ENCODE measurements around the gene TEDC2.

TEDC2 gene

DNA sequence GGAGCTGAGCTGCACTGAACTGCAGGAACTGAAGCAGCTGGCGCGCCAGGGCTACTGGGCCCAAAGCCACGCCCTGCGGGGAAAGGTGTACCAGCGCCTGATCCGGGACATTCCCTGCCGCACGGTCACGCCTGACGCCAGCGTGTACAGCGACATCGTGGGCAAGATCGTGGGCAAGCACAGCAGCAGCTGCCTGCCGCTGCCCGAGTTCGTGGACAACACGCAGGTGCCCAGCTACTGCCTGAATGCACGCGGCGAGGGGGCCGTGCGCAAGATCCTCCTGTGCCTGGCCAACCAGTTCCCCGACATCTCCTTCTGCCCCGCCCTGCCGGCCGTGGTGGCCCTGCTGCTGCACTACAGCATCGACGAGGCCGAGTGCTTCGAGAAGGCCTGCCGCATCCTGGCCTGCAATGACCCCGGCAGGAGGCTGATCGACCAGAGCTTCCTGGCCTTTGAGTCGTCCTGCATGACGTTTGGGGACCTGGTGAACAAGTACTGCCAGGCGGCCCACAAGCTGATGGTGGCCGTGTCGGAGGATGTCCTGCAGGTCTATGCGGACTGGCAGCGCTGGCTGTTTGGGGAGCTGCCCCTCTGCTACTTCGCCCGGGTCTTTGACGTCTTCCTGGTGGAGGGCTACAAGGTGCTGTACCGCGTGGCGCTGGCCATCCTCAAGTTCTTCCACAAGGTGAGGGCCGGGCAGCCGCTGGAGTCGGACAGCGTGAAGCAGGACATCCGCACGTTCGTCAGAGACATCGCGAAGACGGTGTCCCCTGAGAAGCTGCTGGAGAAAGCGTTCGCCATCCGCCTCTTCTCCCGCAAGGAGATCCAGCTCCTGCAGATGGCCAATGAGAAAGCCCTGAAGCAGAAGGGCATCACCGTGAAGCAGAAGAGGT, 36.6 kb downstream of the TEDC2 start:
- H3K4me3 ChIP-seq (ENCODE audit: low read depth, low read length): no peak overlapping the region
- H3K36me3 ChIP-seq (ENCODE audit: control insufficient read depth, insufficient read depth, low read length): peaks cover 27% of the 10 kb centered on the region
- H3K9me3 ChIP-seq (ENCODE audit: control insufficient read depth, insufficient read depth, low read length): no peaks in the 10 kb centered on the region
- H3K4me1 ChIP-seq (ENCODE audit: control insufficient read depth, insufficient read depth, low read length): peaks cover 3% of the 10 kb centered on the region
- H3K9ac ChIP-seq (ENCODE audit: low read depth, low read length): no peak overlapping the region
- no peaks in the 10 kb centered on the region for H3K27me3 ChIP-seq (ENCODE audit: control insufficient read depth, insufficient read depth, low read length)

DNA sequence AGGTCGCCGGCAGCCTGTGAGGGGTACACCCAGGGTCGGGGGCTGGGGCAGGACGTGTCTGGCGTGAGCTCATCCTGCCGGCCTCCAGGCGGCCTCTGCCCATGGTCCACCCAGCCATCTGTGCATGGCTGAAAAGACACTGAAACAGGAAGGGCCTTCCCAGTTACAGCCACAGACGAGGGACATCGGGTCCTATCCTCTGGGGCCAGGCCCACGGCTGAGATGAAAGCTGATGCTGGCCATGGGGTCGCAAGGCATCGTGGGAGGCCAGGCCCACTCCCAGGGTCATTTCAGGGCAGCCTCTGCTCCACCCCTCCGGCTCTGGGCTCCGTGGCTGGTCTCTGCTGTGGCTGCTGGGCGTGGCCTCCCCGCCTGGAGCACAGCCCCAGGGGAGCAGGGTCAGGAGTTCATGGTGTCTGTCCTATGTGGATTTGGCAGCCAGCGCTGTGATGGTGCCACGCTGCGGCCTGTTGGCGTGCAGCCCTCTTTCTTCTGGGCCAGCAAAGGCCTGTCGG, 37.3 kb downstream of the TEDC2 start:
- Histone ChIP-seq H3K9ac (ENCODE audit: low read depth, low read length) (no peak overlapping the region), H3K4me3 (ENCODE audit: low read depth, low read length) (no peak overlapping the region), H3K27me3 (ENCODE audit: control insufficient read depth, insufficient read depth, low read length) (no peaks in the 10 kb centered on the region), H3K36me3 (ENCODE audit: control insufficient read depth, insufficient read depth, low read length) (peaks cover 27% of the 10 kb centered on the region), H3K9me3 (ENCODE audit: control insufficient read depth, insufficient read depth, low read length) (no peaks in the 10 kb centered on the region), H3K4me1 (ENCODE audit: control insufficient read depth, insufficient read depth, low read length) (peaks cover 8% of the 10 kb centered on the region)

DNA sequence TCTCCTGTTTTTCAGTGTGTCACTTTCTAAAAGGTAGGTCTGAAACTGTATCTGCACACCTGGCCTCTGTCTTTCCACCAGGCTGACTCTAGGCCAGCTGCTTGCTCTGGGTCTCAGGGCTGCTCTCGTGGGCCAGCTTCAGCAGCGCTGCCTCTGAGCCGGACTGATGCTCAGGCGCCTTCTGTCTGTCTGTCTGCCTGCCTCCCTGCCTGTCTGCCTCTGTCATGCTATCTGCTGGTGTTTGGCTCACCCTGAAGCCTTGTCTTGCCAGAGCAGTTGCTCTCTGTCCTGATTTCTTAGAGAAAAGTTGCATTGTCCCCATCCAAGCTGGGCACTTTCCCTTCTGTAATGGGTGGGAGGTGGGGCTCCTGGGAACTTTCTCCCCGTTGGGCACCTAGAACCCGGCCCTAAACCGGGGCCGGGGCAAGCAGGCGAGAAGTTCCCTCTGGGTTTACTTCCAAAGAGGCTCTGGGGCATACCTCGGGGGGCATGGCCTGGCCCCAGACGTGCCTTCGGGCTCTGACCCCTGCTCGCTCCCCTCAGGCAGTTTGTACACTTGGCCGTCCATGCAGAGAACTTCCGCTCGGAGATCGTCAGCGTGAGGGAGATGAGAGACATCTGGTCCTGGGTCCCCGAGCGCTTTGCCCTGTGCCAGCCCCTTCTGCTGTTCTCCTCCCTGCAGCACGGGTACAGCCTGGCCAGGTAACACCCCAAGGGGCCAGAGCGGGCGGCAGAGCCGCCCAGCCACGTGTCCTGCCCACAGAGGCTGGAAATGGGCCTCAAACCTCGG, 38.0 kb downstream of the TEDC2 start:
- H3K36me3 ChIP-seq (ENCODE audit: control insufficient read depth, insufficient read depth, low read length): peaks cover 27% of the 10 kb centered on the region
- H3K9me3 ChIP-seq (ENCODE audit: control insufficient read depth, insufficient read depth, low read length): no peaks in the 10 kb centered on the region
- H3K4me3 ChIP-seq (ENCODE audit: low read depth, low read length): no peak overlapping the region
- H3K9ac ChIP-seq (ENCODE audit: low read depth, low read length): no peak overlapping the region
- H3K27me3 ChIP-seq (ENCODE audit: control insufficient read depth, insufficient read depth, low read length): no peaks in the 10 kb centered on the region
- H3K4me1 ChIP-seq (ENCODE audit: control insufficient read depth, insufficient read depth, low read length): peaks cover 8% of the 10 kb centered on the region

DNA sequence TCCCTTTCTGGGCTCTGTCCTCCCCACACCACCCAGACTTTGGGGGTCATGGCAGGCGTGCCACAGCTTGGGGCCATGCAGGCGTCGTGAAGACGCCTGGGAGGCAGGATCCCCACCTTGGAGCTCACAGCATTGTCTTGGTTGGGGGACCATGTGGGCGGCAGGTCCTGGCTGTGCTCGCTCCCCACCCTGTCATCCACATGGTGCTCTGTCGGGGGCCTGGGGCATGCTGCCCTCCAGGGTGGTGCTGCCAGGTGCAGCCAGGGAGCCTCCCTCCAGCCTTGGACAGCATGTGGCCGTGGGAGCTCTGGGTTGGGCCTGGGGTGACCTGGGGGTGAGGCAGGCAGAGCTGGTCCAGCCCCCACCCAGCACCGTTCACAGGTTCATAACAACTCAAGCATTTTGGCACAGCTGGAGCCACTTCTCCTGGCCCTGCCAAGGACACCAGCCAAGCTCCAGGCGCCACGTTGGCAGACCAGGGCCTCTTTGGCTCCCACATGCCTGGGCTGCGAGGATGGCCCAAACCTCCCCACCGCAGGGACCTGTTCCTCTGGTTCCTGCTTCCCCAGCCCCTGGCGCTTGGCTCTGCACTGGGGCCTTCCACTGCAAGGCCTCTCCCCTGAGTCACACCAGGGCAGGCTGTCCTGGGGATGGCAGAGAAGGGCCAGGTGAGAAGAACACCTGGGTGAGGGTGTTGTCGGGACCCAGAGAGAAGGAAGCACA, 38.8 kb downstream of the TEDC2 start:
- Histone ChIP-seq H3K4me1 (ENCODE audit: control insufficient read depth, insufficient read depth, low read length) (peaks cover 8% of the 10 kb centered on the region), H3K4me3 (ENCODE audit: low read depth, low read length) (no peak overlapping the region), H3K9me3 (ENCODE audit: control insufficient read depth, insufficient read depth, low read length) (no peaks in the 10 kb centered on the region), H3K27me3 (ENCODE audit: control insufficient read depth, insufficient read depth, low read length) (no peaks in the 10 kb centered on the region), H3K9ac (ENCODE audit: low read depth, low read length) (no peak overlapping the region), H3K36me3 (ENCODE audit: control insufficient read depth, insufficient read depth, low read length) (peaks cover 27% of the 10 kb centered on the region)

DNA sequence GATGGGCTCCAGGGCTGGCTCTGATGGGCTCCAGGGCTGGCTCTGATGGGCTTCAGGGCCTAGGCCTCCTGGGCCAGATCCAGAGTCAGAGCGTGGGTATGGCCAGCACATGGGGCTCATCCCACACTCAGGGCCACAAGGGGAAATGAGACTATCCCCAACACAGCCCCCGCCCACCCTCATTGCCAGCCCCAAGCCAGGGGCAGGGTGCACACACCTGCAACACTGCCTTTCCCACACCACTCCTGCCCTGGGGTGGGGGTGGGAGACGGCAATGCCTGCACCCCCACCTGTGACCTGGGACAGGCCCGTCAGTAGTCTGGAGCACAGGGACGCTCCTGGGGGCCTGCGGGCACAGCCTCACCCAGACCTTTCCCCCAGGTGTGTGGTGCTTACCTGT, 39.5 kb downstream of the TEDC2 start:
- Histone ChIP-seq H3K9me3 (ENCODE audit: control insufficient read depth, insufficient read depth, low read length) (no peaks in the 10 kb centered on the region), H3K27me3 (ENCODE audit: control insufficient read depth, insufficient read depth, low read length) (no peaks in the 10 kb centered on the region), H3K4me3 (ENCODE audit: low read depth, low read length) (no peak overlapping the region), H3K4me1 (ENCODE audit: control insufficient read depth, insufficient read depth, low read length) (peaks cover 8% of the 10 kb centered on the region), H3K36me3 (ENCODE audit: control insufficient read depth, insufficient read depth, low read length) (peaks cover 27% of the 10 kb centered on the region), H3K9ac (ENCODE audit: low read depth, low read length) (no peak overlapping the region)

DNA sequence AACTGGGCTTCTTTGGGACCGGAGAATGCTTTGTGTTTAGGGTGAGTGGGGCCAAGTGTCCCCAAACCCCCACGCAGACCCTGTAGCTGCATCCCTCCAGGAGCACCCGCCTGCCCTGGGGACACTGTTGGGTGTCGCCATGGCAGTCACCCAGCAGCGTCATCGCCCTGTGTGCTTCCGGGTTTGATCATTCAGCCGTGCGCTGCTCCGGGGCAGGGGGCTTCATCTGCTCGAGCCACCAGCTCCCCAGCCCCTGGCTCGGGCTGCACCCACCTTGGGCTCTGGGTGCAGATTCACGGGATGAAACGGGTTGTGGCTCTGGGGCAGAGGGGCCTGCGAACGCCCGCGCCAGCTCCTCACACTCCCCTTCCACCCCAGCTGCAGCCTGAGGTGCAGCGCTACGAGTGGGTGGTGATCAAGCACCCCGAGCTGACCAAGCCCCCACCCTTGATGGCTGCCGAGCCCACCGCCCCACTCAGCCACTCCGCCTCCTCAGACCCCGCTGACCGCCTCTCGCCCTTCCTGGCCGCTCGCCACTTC, 40.1 kb downstream of the TEDC2 start:
- H3K36me3 ChIP-seq (ENCODE audit: control insufficient read depth, insufficient read depth, low read length): peaks cover 27% of the 10 kb centered on the region
- no peaks in the 10 kb centered on the region for H3K9me3 ChIP-seq (ENCODE audit: control insufficient read depth, insufficient read depth, low read length)
- no peaks in the 10 kb centered on the region for H3K27me3 ChIP-seq (ENCODE audit: control insufficient read depth, insufficient read depth, low read length)
- H3K9ac ChIP-seq (ENCODE audit: low read depth, low read length): no peak overlapping the region
- no peak overlapping the region for H3K4me3 ChIP-seq (ENCODE audit: low read depth, low read length)
- peaks cover 8% of the 10 kb centered on the region for H3K4me1 ChIP-seq (ENCODE audit: control insufficient read depth, insufficient read depth, low read length)

GRCh38 chr16:2500430-2500917, 40.6 kb downstream of the TEDC2 start:
- H3K4me1 ChIP-seq (ENCODE audit: control insufficient read depth, insufficient read depth, low read length): peaks cover 8% of the 10 kb centered on the region
- no peak overlapping the region for H3K9ac ChIP-seq (ENCODE audit: low read depth, low read length)
- no peaks in the 10 kb centered on the region for H3K27me3 ChIP-seq (ENCODE audit: control insufficient read depth, insufficient read depth, low read length)
- H3K9me3 ChIP-seq (ENCODE audit: control insufficient read depth, insufficient read depth, low read length): no peaks in the 10 kb centered on the region
- peaks cover 27% of the 10 kb centered on the region for H3K36me3 ChIP-seq (ENCODE audit: control insufficient read depth, insufficient read depth, low read length)
- H3K4me3 ChIP-seq (ENCODE audit: low read depth, low read length): peak overlapping the region; percentile 49

DNA sequence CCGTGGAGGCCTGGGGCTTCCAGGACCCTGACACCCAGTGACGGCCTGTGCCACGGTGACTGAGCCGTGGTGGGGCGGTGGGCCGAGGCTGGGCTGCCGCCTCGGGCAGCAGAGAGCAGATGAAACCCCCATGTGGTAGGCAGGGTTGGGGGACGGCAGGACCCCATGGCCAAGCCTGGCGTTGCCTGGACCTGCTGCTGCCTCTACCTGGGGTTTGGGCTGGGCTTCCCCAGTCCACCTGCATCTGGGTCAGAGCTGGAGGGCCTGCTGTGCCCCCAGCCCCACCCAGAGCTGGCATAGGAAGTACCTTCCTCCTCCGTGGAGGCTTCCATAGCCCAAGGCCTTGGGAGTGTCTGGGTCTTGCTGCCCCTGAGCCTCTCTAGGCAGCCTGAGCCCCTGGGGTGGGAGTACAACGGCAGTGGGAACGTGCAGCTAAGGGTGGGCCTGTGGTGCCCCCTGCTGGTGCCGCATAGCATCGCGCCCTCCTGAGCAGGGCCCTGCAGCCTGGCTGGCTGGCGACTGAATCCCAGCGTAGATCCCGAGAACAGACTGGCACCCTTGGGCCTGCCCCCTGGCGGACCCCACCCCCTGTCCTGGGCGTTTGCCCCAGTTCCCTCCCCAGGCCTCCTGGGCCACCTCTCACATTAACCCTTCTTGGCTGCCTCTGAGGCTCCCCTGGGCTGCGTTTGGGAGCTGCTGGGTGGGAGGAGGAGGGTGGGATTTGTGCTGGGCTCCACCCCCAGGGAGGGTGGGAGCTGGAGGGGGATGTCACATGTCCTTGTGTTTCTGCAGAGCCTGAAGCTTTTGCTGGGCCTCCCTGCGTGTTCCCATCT, 41.2 kb downstream of the TEDC2 start:
- Histone ChIP-seq H3K9me3 (ENCODE audit: control insufficient read depth, insufficient read depth, low read length) (no peaks in the 10 kb centered on the region), H3K36me3 (ENCODE audit: control insufficient read depth, insufficient read depth, low read length) (peaks cover 25% of the 10 kb centered on the region), H3K4me3 (ENCODE audit: low read depth, low read length) (peak overlapping the region; percentile 49), H3K4me1 (ENCODE audit: control insufficient read depth, insufficient read depth, low read length) (peaks cover 8% of the 10 kb centered on the region), H3K27me3 (ENCODE audit: control insufficient read depth, insufficient read depth, low read length) (no peaks in the 10 kb centered on the region), H3K9ac (ENCODE audit: low read depth, low read length) (peak overlapping the region; percentile 79)

- peaks cover 8% of the 10 kb centered on the region for H3K4me1 ChIP-seq (ENCODE audit: control insufficient read depth, insufficient read depth, low read length)
- H3K9me3 ChIP-seq (ENCODE audit: control insufficient read depth, insufficient read depth, low read length): no peaks in the 10 kb centered on the region
- H3K9ac ChIP-seq (ENCODE audit: low read depth, low read length): peak overlapping the region; percentile 54
- peak overlapping the region; percentile 22 for H3K4me3 ChIP-seq (ENCODE audit: low read depth, low read length)
- no peaks in the 10 kb centered on the region for H3K27me3 ChIP-seq (ENCODE audit: control insufficient read depth, insufficient read depth, low read length)
- H3K36me3 ChIP-seq (ENCODE audit: control insufficient read depth, insufficient read depth, low read length): peaks cover 15% of the 10 kb centered on the region
These were observed 42.3 kb downstream of the TEDC2 start for GRCh38 chr16:2501946-2502895.

DNA sequence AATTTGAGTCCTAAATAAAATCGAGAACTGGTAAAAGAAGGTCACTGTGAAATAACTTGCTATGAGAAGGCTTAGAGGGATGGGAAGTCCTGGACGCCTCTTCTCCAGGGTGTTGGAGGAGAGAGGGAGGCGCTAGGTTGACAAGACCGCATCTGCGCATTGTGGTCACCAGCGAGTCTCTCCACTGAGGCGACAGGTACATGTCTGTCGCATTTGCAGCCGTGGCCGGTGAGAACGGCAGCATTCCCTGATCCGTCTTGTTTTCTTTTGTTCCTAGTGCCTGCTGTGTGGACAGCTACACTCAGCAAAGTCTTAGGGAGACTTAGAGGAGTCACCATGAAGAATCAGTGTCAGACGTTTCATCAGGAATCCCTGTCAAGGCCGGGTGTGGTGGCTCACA, 45.8 kb downstream of the TEDC2 start:
- no peak overlapping the region for H3K9ac ChIP-seq (ENCODE audit: low read depth, low read length)
- no peak overlapping the region for H3K4me3 ChIP-seq (ENCODE audit: low read depth, low read length)
- H3K9me3 ChIP-seq (ENCODE audit: control insufficient read depth, insufficient read depth, low read length): no peaks in the 10 kb centered on the region
- H3K27me3 ChIP-seq (ENCODE audit: control insufficient read depth, insufficient read depth, low read length): no peaks in the 10 kb centered on the region
- H3K4me1 ChIP-seq (ENCODE audit: control insufficient read depth, insufficient read depth, low read length): peaks cover 8% of the 10 kb centered on the region
- H3K36me3 ChIP-seq (ENCODE audit: control insufficient read depth, insufficient read depth, low read length): no peaks in the 10 kb centered on the region

Data from iPS-15b (cell line).